ENCODE results near the gene SSBP3.

The SSBP3 gene

GRCh38 chr1:54244655-54245054, 161.5 kb downstream of the SSBP3 start:
- no peak for DNase-seq (ENCODE audit: low read depth)
- no peak overlapping the region for H3K4me3 ChIP-seq (ENCODE audit: low read depth, low read length)
- no peak for TF ChIP-seq CTCF (IDR thresholded peaks at IDR 0.05; ENCODE audit: control insufficient read depth, extremely low read depth, insufficient read depth)

GRCh38 chr1:54243022-54243421, 163.2 kb downstream of the SSBP3 start:
- no peak overlapping the region for H3K4me3 ChIP-seq (ENCODE audit: low read depth, low read length)
- no peak for DNase-seq (ENCODE audit: low read depth)
- no peak for TF ChIP-seq CTCF (IDR thresholded peaks at IDR 0.05; ENCODE audit: control insufficient read depth, extremely low read depth, insufficient read depth)

GRCh38 chr1:54241364-54241763, 164.8 kb downstream of the SSBP3 start:
- DNase-seq (ENCODE audit: low read depth), result no peak
- no peak for TF ChIP-seq CTCF (IDR thresholded peaks at IDR 0.05; ENCODE audit: control insufficient read depth, extremely low read depth, insufficient read depth)
- H3K4me3 ChIP-seq (ENCODE audit: low read depth, low read length), result no peak overlapping the region

GRCh38 chr1:54240741-54241335, 165.4 kb downstream of the SSBP3 start:
- no peak overlapping the region for H3K4me3 ChIP-seq (ENCODE audit: low read depth, low read length)
- no peak for DNase-seq (ENCODE audit: low read depth)
- no peak for TF ChIP-seq CTCF (IDR thresholded peaks at IDR 0.05; ENCODE audit: control insufficient read depth, extremely low read depth, insufficient read depth)

GRCh38 chr1:54239631-54240031, 166.6 kb downstream of the SSBP3 start:
- no peak for DNase-seq (ENCODE audit: low read depth)
- TF ChIP-seq CTCF (IDR thresholded peaks at IDR 0.05; ENCODE audit: control insufficient read depth, extremely low read depth, insufficient read depth), result no peak
- H3K4me3 ChIP-seq (ENCODE audit: low read depth, low read length), result no peak overlapping the region

- DNase-seq (ENCODE audit: low read depth), result no peak
- H3K4me3 ChIP-seq (ENCODE audit: low read depth, low read length), result no peak overlapping the region
- TF ChIP-seq CTCF (IDR thresholded peaks at IDR 0.05; ENCODE audit: control insufficient read depth, extremely low read depth, insufficient read depth), result no peak
Measured at GRCh38 chr1:54239035-54239383, 167.2 kb downstream of the SSBP3 start.

GRCh38 chr1:54238353-54239034, 167.7 kb downstream of the SSBP3 start:
- TF ChIP-seq CTCF (IDR thresholded peaks at IDR 0.05; ENCODE audit: control insufficient read depth, extremely low read depth, insufficient read depth), result no peak
- DNase-seq (ENCODE audit: low read depth), result no peak
- H3K4me3 ChIP-seq (ENCODE audit: low read depth, low read length), result no peak overlapping the region
